H1 (cell line): ENCODE results near the gene TGFB2. TPM values are rescaled to one million over a fixed set of nuclear protein-coding genes. Genes with fewer than 3 reads are reported as not detected.

Source experiments
- CTCF ChIA-PET: fragments of 300-600 bp; sonication (Branson Sonifier 250); formaldehyde crosslinking; loops from one replicate; lab custom pipeline; 2021; ENCODE audit not compliant: partially characterized antibody; lab: Charles Lee
- POLR2A ChIA-PET: fragments of 300-600 bp; sonication (Branson Sonifier 250); formaldehyde crosslinking; loops from one replicate; lab custom pipeline; 2021; ENCODE audit warnings: inconsistent platforms; ENCODE audit not compliant: partially characterized antibody; lab: Charles Lee
- DNase-seq, 2 experiments: peaks; one replicate each; pipeline versions ENCODE4 v3.0.0 to v3.0.0-alpha.2; 2010 to 2022; ENCODE audit warnings: low spot score in 2 of 2, low read depth in 1 of 2, mixed read lengths in 1 of 2
- FAIRE-seq: peaks from 2 replicates; lab custom pipeline; 2011; peaks lifted over from hg19 to GRCh38; lab: Jason Lieb, UNC
- H2AFZ ChIP-seq: 2 replicates; pipeline ENCODE4 v1.8.1; 2012; ENCODE audit warnings: low read length, inconsistent platforms
- H2AK5ac ChIP-seq: 2 replicates; pipeline ENCODE4 v1.6.1; 2013; ENCODE audit warnings: low read depth, low read length
- H2BK120ac ChIP-seq: replicated peaks from 2 replicates; pipeline ENCODE3; 2013; ENCODE audit warnings: low read depth, low read length, inconsistent platforms
- H2BK12ac ChIP-seq: 2 replicates; pipeline ENCODE4 v1.6.1; 2013; ENCODE audit warnings: low read depth, low read length
- H2BK15ac ChIP-seq: 2 replicates; pipeline ENCODE4 v1.6.1; 2013; ENCODE audit warnings: low read length
- H2BK20ac ChIP-seq: 2 replicates; pipeline ENCODE4 v1.6.1; 2013; ENCODE audit warnings: low read length
- H2BK5ac ChIP-seq: 2 replicates; pipeline ENCODE4 v1.6.1; 2013; ENCODE audit warnings: low read depth, low read length
- H3K14ac ChIP-seq: 2 replicates; pipeline ENCODE4 v1.6.1; 2013; ENCODE audit warnings: inconsistent platforms; ENCODE audit not compliant: insufficient read length
- H3K18ac ChIP-seq: 2 replicates; pipeline ENCODE4 v1.6.1; 2013; ENCODE audit warnings: low read length; ENCODE audit errors: extremely low read depth
- H3K23ac ChIP-seq: 2 replicates; pipeline ENCODE4 v1.6.1; 2013; ENCODE audit warnings: inconsistent platforms; ENCODE audit not compliant: insufficient read length
- H3K23me2 ChIP-seq: 2 replicates; pipeline ENCODE4 v1.6.1; 2013; ENCODE audit warnings: low read depth, low read length
- H3K27ac ChIP-seq: 2 replicates; pipeline ENCODE4 v1.6.1; 2011; ENCODE audit warnings: low read depth, low read length, inconsistent platforms
- H3K27me3 ChIP-seq, 4 experiments: replicated peaks in 1 of 4; 1 replicate in 1 of 4; 2 replicates in 3 of 4; pipeline versions ENCODE4 v1.6.1 to v1.8.1; 2011 to 2013; ENCODE audit warnings: low read length in 3 of 4, mild to moderate bottlenecking in 3 of 4, inconsistent platforms in 2 of 4, mixed read lengths in 2 of 4, moderate library complexity in 1 of 4; ENCODE audit not compliant: control insufficient read depth in 3 of 4, insufficient read depth in 3 of 4; ENCODE audit errors: extremely low read depth in 1 of 4
- H3K36me3 ChIP-seq, 4 experiments: 2 replicates each; pipeline versions ENCODE4 v1.6.1 to v1.8.1; 2011 to 2013; ENCODE audit warnings: mild to moderate bottlenecking in 4 of 4, low read length in 3 of 4, moderate library complexity in 2 of 4, control low read depth in 1 of 4, inconsistent platforms in 1 of 4; ENCODE audit not compliant: insufficient read depth in 4 of 4, control insufficient read depth in 2 of 4
- H3K4ac ChIP-seq: replicated peaks from 2 replicates; pipeline ENCODE3; 2013; ENCODE audit warnings: low read length, low read depth, mixed read lengths, inconsistent platforms; ENCODE audit not compliant: insufficient read length
- H3K4me1 ChIP-seq, 4 experiments: replicated peaks in 1 of 4; 1 replicate in 1 of 4; 2 replicates in 3 of 4; pipeline versions ENCODE4 v1.6.1 to v1.8.1; 2011 to 2013; ENCODE audit warnings: low read length in 3 of 4, inconsistent platforms in 2 of 4, mixed read lengths in 1 of 4; ENCODE audit not compliant: insufficient read depth in 4 of 4, control insufficient read depth in 3 of 4
- H3K4me2 ChIP-seq, 2 experiments: 2 replicates each; pipeline versions ENCODE4 v1.6.1 to v1.8.1; 2011 to 2013; ENCODE audit warnings: low read depth in 2 of 2, low read length in 2 of 2, control low read depth in 1 of 2, inconsistent platforms in 1 of 2, mild to moderate bottlenecking in 1 of 2; ENCODE audit not compliant: insufficient read depth in 1 of 2
- H3K4me3 ChIP-seq, 4 experiments: fragments of 200-600, 300-600 bp in 1 of 4; sonication (generic), shearing (Covaris generic), sonication (Bioruptor Twin) in 1 of 4; 2 replicates each; pipeline versions ENCODE4 v1.5.1 to v1.8.1; 2011 to 2016; ENCODE audit warnings: low read length in 4 of 4, low read depth in 3 of 4, control low read depth in 2 of 4, inconsistent platforms in 2 of 4, mild to moderate bottlenecking in 2 of 4, mixed read lengths in 1 of 4, moderate library complexity in 1 of 4; ENCODE audit not compliant: insufficient read depth in 2 of 4; ENCODE audit errors: extremely low read depth in 1 of 4
- H3K56ac ChIP-seq: replicated peaks from 2 replicates; pipeline ENCODE3; 2013; ENCODE audit warnings: low read depth, mild to moderate bottlenecking, mixed read lengths, low read length, inconsistent platforms; ENCODE audit not compliant: insufficient read length
- H3K79me1 ChIP-seq: 2 replicates; pipeline ENCODE4 v1.6.1; 2013; ENCODE audit warnings: low read depth, low read length, control low read depth
- H3K79me2 ChIP-seq, 2 experiments: 2 replicates each; pipeline versions ENCODE4 v1.6.1 to v1.8.1; 2012 to 2013; ENCODE audit warnings: low read length in 2 of 2, mild to moderate bottlenecking in 2 of 2, inconsistent platforms in 1 of 2; ENCODE audit not compliant: insufficient read depth in 2 of 2, control insufficient read depth in 1 of 2
- H3K9ac ChIP-seq, 4 experiments: replicated peaks in 1 of 4; 1 replicate in 1 of 4; 2 replicates in 3 of 4; pipeline versions ENCODE4 v1.6.1 to v1.8.1; 2011 to 2013; ENCODE audit warnings: low read depth in 3 of 4, low read length in 3 of 4, control low read depth in 2 of 4, mild to moderate bottlenecking in 2 of 4, moderate library complexity in 2 of 4, inconsistent platforms in 1 of 4; ENCODE audit errors: extremely low read depth in 1 of 4
- H3K9me3 ChIP-seq, 2 experiments: 2 replicates each; pipeline versions ENCODE4 v1.6.1 to v1.8.1; 2012 to 2013; ENCODE audit warnings: mild to moderate bottlenecking in 2 of 2, moderate library complexity in 2 of 2, control low read depth in 1 of 2, inconsistent platforms in 1 of 2, low read depth in 1 of 2, low read length in 1 of 2, mixed read lengths in 1 of 2; ENCODE audit not compliant: insufficient read depth in 2 of 2
- H4K20me1 ChIP-seq, 2 experiments: replicated peaks in 1 of 2; 2 replicates each; pipeline versions ENCODE3 to v1.8.1; 2011 to 2013; ENCODE audit warnings: inconsistent platforms in 2 of 2, low read length in 2 of 2, mild to moderate bottlenecking in 1 of 2; ENCODE audit not compliant: insufficient read depth in 2 of 2, control insufficient read depth in 1 of 2
- H4K5ac ChIP-seq: 2 replicates; pipeline ENCODE4 v1.6.1; 2013; ENCODE audit warnings: low read length, low read depth, mixed read lengths, inconsistent platforms; ENCODE audit not compliant: insufficient read length
- H4K8ac ChIP-seq: 2 replicates; pipeline ENCODE4 v1.8.0; 2013; ENCODE audit warnings: mild to moderate bottlenecking, moderate library complexity, low read length, inconsistent platforms; ENCODE audit not compliant: insufficient read depth; ENCODE audit errors: extremely low read depth
- H4K91ac ChIP-seq: replicated peaks from 2 replicates; pipeline ENCODE3; 2013; ENCODE audit warnings: low read length, mixed read lengths, inconsistent platforms; ENCODE audit not compliant: insufficient read length
- ATF2 ChIP-seq: IDR thresholded peaks from 2 replicates; pipeline ENCODE4 v1.6.1; 2012; ENCODE audit warnings: low read length, inconsistent platforms
- BRCA1 ChIP-seq: IDR thresholded peaks from 2 replicates; pipeline ENCODE4 v1.6.1; 2012; ENCODE audit warnings: low read depth, low read length, improper control_type of control experiment
- CEBPB ChIP-seq: IDR thresholded peaks from 2 replicates; pipeline ENCODE4 v1.6.1; 2012; ENCODE audit warnings: low read depth, low read length
- FOSL1 ChIP-seq: IDR thresholded peaks from 2 replicates; pipeline ENCODE4 v1.6.1; 2011; ENCODE audit warnings: mild to moderate bottlenecking, low read depth, low read length, moderate library complexity; ENCODE audit not compliant: insufficient read depth
- GTF2F1 ChIP-seq: IDR thresholded peaks from 2 replicates; pipeline ENCODE4 v1.6.1; 2012; ENCODE audit warnings: low read depth, low read length, improper control_type of control experiment, borderline replicate concordance
- JUN ChIP-seq: IDR thresholded peaks from 2 replicates; pipeline ENCODE4 v1.6.1; 2011; ENCODE audit warnings: low read depth, mild to moderate bottlenecking, improper control_type of control experiment, low read length
- JUND ChIP-seq: IDR thresholded peaks from 2 replicates; pipeline ENCODE4 v1.6.1; 2011; ENCODE audit warnings: mild to moderate bottlenecking, improper control_type of control experiment, low read length
- POU5F1 ChIP-seq: IDR thresholded peaks from 2 replicates; pipeline ENCODE4 v1.6.1; 2011; ENCODE audit warnings: low read depth, mild to moderate bottlenecking, low read length, moderate library complexity
- SP1 ChIP-seq: IDR thresholded peaks from 2 replicates; pipeline ENCODE4 v1.6.1; 2011; ENCODE audit warnings: low read depth, low read length
- SRF ChIP-seq: IDR thresholded peaks from 2 replicates; pipeline ENCODE4 v1.6.1; 2011; ENCODE audit warnings: mild to moderate bottlenecking, low read depth, low read length, moderate library complexity
- TAF7 ChIP-seq: optimal IDR thresholded peaks from 2 replicates; pipeline ENCODE3; 2011; ENCODE audit warnings: low read depth, mild to moderate bottlenecking, inconsistent platforms, low read length, moderate library complexity, borderline replicate concordance
- WGBS, 2 experiments: shearing (Covaris generic) in 1 of 2; methylation state at CpG; one replicate each; pipeline versions ENCODE4 v1.1.6 to v1.1.7; 2013 to 2015; ENCODE audit warnings: low lambda C conversion rate in 2 of 2, mixed read lengths in 2 of 2, inconsistent platforms in 1 of 2, low coverage in 1 of 2, missing lambda C conversion rate in 1 of 2; ENCODE audit not compliant: insufficient replicate concordance in 2 of 2, insufficient coverage in 1 of 2, insufficient read length in 1 of 2; ENCODE audit errors: extremely low coverage in 1 of 2, missing lambda C conversion rate in 1 of 2; 5-methylcytosine and 5-hydroxymethylcytosine counted together
- polyA plus RNA-seq, 7 experiments: library from polyadenylated mRNA; depleted of rRNA in 3 of 7; stranded (reverse) in 5 of 7; unstranded in 2 of 7; fragments of >200 nt in 5 of 7; fragments of 200-250 nt in 2 of 7; gene quantifications; 1 replicate in 5 of 7; 2 replicates in 1 of 7; 4 replicates in 1 of 7; pipeline versions ENCODE4 v1.2.1 to v1.2.3, GENCODE V29; 2011 to 2013; ENCODE audit warnings: missing spikeins in 2 of 7, mixed read lengths in 2 of 7
- total RNA-seq: library from RNA; stranded (reverse); fragmentation: NEBNext Ultra II Directional; extraction: Animal tissue kit (Norgen Biotek cat#: 25700); gene quantifications from 2 replicates; pipeline ENCODE4 v1.2.1, GENCODE V29; 2021
- TF ChIP-seq, protein P1 (sequence below): IDR thresholded peaks from 2 replicates; pipeline ENCODE4 v1.6.1; 2012; ENCODE audit warnings: inconsistent platforms

The TGFB2 gene
- total and polyA plus RNA-seq, 2 of the 8 experiments (the other 6 are each of a cell fraction or from before 2014, with no cell fraction given): 0.26 to 0.84 TPM

GRCh38 chr1:218480588-218481099 is 135.5 kb downstream of the TGFB2 start:
- DNase-seq (no peak), FAIRE-seq (no peak)
- no peaks in the 10 kb centered on the region for H3K27me3 ChIP-seq
- no peak overlapping the region for H3K23ac ChIP-seq
- H3K79me2 ChIP-seq: no peaks in the 10 kb centered on the region
- no peak overlapping the region for H4K91ac ChIP-seq
- H4K20me1 ChIP-seq: no peaks in the 10 kb centered on the region
- H3K4me2 ChIP-seq: no peak overlapping the region
- H3K14ac ChIP-seq: no peak overlapping the region
- no peak overlapping the region for H2BK120ac ChIP-seq
- H3K9ac ChIP-seq: no peak overlapping the region
- H3K23me2 ChIP-seq: no peaks in the 10 kb centered on the region
- H2BK15ac ChIP-seq: no peak overlapping the region
- no peak overlapping the region for H3K27ac ChIP-seq
- H2BK20ac ChIP-seq: no peak overlapping the region
- POLR2A ChIA-PET: no interaction called here
- H2AFZ ChIP-seq: no peak overlapping the region
- no peak overlapping the region for H2BK5ac ChIP-seq
- H3K4ac ChIP-seq: no peak overlapping the region
- no peak overlapping the region for H2AK5ac ChIP-seq
- CTCF ChIA-PET: no interaction called here
- H4K5ac ChIP-seq: no peak overlapping the region
- H3K36me3 ChIP-seq: no peaks in the 10 kb centered on the region
- no peaks in the 10 kb centered on the region for H3K9me3 ChIP-seq
- no peaks in the 10 kb centered on the region for H3K79me1 ChIP-seq
- H3K4me3 ChIP-seq: no peak overlapping the region
- H2BK12ac ChIP-seq: no peak overlapping the region
- H3K4me1 ChIP-seq: no peaks in the 10 kb centered on the region
- no peak overlapping the region for H3K56ac ChIP-seq
- H4K8ac ChIP-seq: no peak overlapping the region
- WGBS, 2 experiments: 96% methylated on average over 1 of the region's 1 CpG; no CpG with 5 or more reads in 1 of the 2 experiments
- H3K18ac ChIP-seq: no peak overlapping the region
- no peak for TF ChIP-seq FOSL1
- no peak for TF ChIP-seq ATF2
- TF ChIP-seq CEBPB: no peak
- no peak for TF ChIP-seq SRF
- no peak for TF ChIP-seq JUN
- no peak for TF ChIP-seq POU5F1
- TF ChIP-seq JUND: no peak
- TF ChIP-seq SP1: no peak
- TF ChIP-seq GTF2F1: no peak
- TF ChIP-seq TAF7: no peak
- TF ChIP-seq, protein P1, sequence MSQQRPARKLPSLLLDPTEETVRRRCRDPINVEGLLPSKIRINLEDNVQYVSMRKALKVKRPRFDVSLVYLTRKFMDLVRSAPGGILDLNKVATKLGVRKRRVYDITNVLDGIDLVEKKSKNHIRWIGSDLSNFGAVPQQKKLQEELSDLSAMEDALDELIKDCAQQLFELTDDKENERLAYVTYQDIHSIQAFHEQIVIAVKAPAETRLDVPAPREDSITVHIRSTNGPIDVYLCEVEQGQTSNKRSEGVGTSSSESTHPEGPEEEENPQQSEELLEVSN: no peak
- no peak for TF ChIP-seq BRCA1
